Calu3 (cell line): ENCODE results near the gene LCN10. TPM values are rescaled to one million over a fixed set of nuclear protein-coding genes. Genes with fewer than 3 reads are reported as not detected.
A peak's percentile ranks its signal among the peaks of the same experiment; 100 is the strongest.
"Not testable (repeated sequence)": the region's sequence is repeated elsewhere in the genome, so short reads cannot be mapped to it uniquely, and the experiment has no call there.

Experiments used
- BruUV-seq: library from RNA; stranded (reverse); fragments of 400-500 nt; replicated peaks from 2 replicates; lab custom pipeline; 2021; lab: Mats Ljungman, UMichigan
- CTCF ChIA-PET: fragments of 300-600 bp; sonication (Branson Sonifier 250); formaldehyde crosslinking; loops from one replicate; lab custom pipeline; 2022; ENCODE audit warnings: antibody characterized with exemption; lab: Charles Lee
- DNase-seq: peaks from one replicate; pipeline ENCODE4 v3.0.0; 2022
- H3K27ac Mint-ChIP-seq: one replicate; pipeline ENCODE4 v1.8.0; 2022; ENCODE audit warnings: mixed read lengths; ENCODE audit not compliant: unreplicated experiment
- H3K27me3 Mint-ChIP-seq: one replicate; pipeline ENCODE4 v1.8.0; 2022; ENCODE audit warnings: mixed read lengths; ENCODE audit not compliant: unreplicated experiment
- H3K36me3 Mint-ChIP-seq: one replicate; pipeline ENCODE4 v1.8.0; 2022; ENCODE audit warnings: mild to moderate bottlenecking, moderate library complexity, mixed read lengths; ENCODE audit not compliant: insufficient read depth, unreplicated experiment
- H3K4me1 Mint-ChIP-seq: one replicate; pipeline ENCODE4 v1.8.0; 2022; ENCODE audit warnings: mild to moderate bottlenecking, low read depth, mixed read lengths; ENCODE audit not compliant: unreplicated experiment
- H3K4me3 Mint-ChIP-seq: one replicate; pipeline ENCODE4 v1.8.0; 2022; ENCODE audit warnings: mild to moderate bottlenecking, low read depth, moderate library complexity, mixed read lengths; ENCODE audit not compliant: unreplicated experiment
- H3K9me3 Mint-ChIP-seq: one replicate; pipeline ENCODE4 v1.8.0; 2022; ENCODE audit warnings: low read depth, mixed read lengths; ENCODE audit not compliant: unreplicated experiment
- intact Hi-C: fragments of 100-400 bp; cut with micrococcal nuclease; formaldehyde crosslinking; loops from one replicate; pipeline ENCODE4 v1.10.0; 2022; ENCODE audit not compliant: unreplicated experiment
- total RNA-seq: library from RNA; stranded (reverse); gene quantifications from 2 replicates; pipeline ENCODE4 v1.2.3, GENCODE V29; 2022
- TF ChIP-seq, protein P1 (sequence below): fragments of 200-600 bp; IDR thresholded peaks from one replicate; pipeline ENCODE4 v1.8.0; 2022; ENCODE audit warnings: antibody characterized with exemption; ENCODE audit not compliant: unreplicated experiment

LCN10 gene
- total RNA-seq, 1 experiment from 2014 or later: 0.33 TPM

DNA sequence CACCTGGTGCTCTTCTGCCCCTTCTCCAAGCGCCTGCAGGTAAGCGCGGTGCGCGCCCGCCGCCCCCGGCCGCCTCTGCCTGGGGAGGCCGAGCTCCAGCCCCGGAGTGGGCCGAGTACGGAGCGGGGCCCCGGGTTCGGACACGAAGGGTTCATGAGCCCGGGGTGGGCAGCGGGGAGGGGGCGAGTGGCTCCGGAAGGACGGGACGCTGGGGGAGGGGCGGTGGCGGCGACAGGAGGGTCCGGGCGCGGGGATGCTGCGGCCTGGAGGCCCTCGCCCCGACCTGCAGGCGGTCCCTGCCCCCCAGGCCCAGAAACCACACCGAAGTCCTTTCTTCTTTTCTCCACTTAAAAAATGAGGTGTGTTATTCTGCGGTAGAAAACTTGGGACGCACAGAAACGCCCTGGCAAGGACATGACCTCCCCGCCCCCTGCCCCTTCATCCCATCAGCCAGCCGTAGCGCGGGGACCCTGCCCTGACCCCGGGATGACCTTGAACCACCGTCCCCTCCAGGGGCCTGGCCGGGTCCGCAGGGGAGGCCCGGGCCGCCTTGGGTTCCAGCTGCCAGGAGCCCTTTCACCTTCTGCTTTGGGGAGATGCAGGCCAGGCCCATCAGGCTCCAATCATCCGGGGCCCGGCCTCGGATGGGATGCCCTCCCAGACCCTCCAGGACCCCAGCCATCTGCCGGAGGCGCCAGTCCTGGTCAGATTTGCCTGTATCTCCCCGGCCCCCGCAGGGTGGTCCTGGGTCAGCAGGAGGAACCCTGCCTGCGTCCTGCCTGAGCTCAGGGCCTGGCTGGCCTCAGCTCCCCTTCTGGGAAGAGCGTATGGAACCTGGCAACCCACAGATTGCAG lies 29.8 kb downstream of the LCN10 start:
- BruUV-seq: no TSS peak
- TF ChIP-seq, protein P1, sequence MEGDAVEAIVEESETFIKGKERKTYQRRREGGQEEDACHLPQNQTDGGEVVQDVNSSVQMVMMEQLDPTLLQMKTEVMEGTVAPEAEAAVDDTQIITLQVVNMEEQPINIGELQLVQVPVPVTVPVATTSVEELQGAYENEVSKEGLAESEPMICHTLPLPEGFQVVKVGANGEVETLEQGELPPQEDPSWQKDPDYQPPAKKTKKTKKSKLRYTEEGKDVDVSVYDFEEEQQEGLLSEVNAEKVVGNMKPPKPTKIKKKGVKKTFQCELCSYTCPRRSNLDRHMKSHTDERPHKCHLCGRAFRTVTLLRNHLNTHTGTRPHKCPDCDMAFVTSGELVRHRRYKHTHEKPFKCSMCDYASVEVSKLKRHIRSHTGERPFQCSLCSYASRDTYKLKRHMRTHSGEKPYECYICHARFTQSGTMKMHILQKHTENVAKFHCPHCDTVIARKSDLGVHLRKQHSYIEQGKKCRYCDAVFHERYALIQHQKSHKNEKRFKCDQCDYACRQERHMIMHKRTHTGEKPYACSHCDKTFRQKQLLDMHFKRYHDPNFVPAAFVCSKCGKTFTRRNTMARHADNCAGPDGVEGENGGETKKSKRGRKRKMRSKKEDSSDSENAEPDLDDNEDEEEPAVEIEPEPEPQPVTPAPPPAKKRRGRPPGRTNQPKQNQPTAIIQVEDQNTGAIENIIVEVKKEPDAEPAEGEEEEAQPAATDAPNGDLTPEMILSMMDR: no peak
- Mint-ChIP-seq H3K27me3 (peaks cover 12% of the 10 kb centered on the region), H3K9me3 (no peaks in the 10 kb centered on the region), H3K36me3 (no peaks in the 10 kb centered on the region), H3K4me3 (peak overlapping the region; percentile 24), H3K4me1 (no peaks in the 10 kb centered on the region), H3K27ac (no peak overlapping the region)
- intact Hi-C loops: no loop called here
- CTCF ChIA-PET: interaction anchor here (0.6 kb wide), 1 partner anchor 59 kb away, joined by 5 read pairs; no protein-coding TSS in a partner anchor
- no peak for DNase-seq

DNA sequence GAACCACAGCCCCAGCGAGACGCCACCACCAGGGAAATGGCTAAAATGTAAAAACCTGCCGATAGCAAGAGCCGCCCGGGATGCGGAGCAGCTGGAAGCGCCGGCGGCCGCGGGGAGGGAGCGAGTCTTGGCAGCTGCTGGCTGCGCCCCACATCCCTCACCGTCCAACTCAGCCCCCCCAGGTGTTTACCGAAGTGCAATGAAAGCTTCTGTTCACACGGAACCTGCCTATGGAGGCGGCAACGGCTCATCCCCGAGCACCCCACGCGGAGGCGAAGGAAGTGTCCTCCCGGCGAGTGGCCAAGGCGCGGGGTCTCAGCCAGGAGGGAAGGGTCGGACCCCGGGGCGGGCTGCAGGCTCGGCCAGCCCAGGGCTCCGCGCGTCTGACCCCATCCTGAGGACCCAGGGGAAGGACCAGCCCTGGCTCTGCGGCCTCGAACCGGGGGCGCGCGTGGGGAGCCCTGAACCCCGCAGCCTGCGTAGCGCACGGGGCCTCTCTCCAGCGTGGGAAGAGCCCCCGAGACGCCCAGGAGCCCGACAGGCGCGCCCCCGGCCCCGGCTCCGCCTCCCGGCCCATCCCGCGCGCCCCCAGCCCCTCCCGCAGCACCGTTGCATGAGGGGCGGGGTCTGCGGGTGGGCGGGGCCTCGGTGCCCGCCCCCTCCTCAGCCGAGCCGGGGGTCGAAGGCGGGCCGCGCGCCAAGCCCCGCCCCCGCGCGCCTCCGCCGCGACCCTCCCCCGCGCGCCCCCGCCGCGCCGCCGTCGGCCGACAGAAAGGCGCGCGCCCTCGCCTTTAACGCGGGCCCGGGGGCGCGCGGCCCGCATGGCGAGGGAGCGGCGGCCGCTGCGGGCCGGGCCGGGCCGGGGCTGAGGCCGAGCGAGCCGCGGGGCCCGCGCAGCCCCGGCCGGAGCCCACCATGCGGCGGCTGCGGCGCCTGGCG lies 30.7 kb downstream of the LCN10 start, which contains the start of gene DIPK1B:
DIPK1B (plus strand) TSS at position 822 of the 939 bp plus-strand sequence; CDS start at position 916, 94 bp downstream.
- Mint-ChIP-seq H3K36me3 (no peaks in the 10 kb centered on the region), H3K27me3 (peaks cover 12% of the 10 kb centered on the region), H3K4me1 (no peaks in the 10 kb centered on the region), H3K9me3 (no peaks in the 10 kb centered on the region), H3K27ac (no peak within 1 kb of the TSS), H3K4me3 (peak within 1 kb of the TSS; percentile 24)
- no TSS peak for BruUV-seq
- intact Hi-C loops: no loop called here
- TF ChIP-seq, protein P1: no peak
- no peak for DNase-seq
- CTCF ChIA-PET: no interaction called here

- H3K4me1 Mint-ChIP-seq, H3K27me3 Mint-ChIP-seq, H3K9me3 Mint-ChIP-seq, H3K4me3 Mint-ChIP-seq, intact Hi-C loops, DNase-seq, H3K27ac Mint-ChIP-seq, H3K36me3 Mint-ChIP-seq, BruUV-seq: not testable (repeated sequence)
- CTCF ChIA-PET: interaction anchor here (0.6 to 0.7 kb wide), 2 partner anchors 921 to 1022 kb away, joined by 3 read pairs; no protein-coding TSS in a partner anchor
Observed at GRCh38 chr9:136711219-136711648, 31.5 kb downstream of the LCN10 start.

DNA sequence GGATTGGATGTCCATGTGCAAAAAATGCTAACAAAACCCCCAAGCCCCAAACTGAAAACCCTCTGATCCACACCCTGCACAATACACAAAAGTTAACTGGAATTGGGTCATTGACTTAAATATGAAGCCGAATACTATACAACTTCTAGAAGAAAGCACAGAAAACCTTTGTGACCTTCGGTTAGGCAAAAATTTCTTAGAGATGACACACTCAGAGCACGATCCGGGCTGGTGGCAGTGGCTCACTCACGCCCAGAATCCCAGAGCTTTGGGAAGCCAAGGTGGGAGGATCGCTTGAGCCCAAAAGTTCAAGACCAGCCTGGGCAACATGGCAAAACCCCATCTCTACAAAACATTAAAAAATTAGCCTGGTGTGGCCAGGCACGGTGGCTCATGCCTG lies 32.2 kb downstream of the LCN10 start:
- intact Hi-C loops: no loop called here
- BruUV-seq: no TSS peak
- Mint-ChIP-seq H3K9me3 (no peaks in the 10 kb centered on the region), H3K27ac (no peak overlapping the region), H3K27me3 (peaks cover 9% of the 10 kb centered on the region), H3K36me3 (no peaks in the 10 kb centered on the region), H3K4me3 (no peak overlapping the region), H3K4me1 (no peaks in the 10 kb centered on the region)
- no peak for DNase-seq
- CTCF ChIA-PET: interaction anchor here (0.6 to 0.7 kb wide), 2 partner anchors 920 to 1021 kb away, joined by 3 read pairs; no protein-coding TSS in a partner anchor
- TF ChIP-seq, protein P1: no peak
